ENCODE results near the gene PNCK.

DNA sequence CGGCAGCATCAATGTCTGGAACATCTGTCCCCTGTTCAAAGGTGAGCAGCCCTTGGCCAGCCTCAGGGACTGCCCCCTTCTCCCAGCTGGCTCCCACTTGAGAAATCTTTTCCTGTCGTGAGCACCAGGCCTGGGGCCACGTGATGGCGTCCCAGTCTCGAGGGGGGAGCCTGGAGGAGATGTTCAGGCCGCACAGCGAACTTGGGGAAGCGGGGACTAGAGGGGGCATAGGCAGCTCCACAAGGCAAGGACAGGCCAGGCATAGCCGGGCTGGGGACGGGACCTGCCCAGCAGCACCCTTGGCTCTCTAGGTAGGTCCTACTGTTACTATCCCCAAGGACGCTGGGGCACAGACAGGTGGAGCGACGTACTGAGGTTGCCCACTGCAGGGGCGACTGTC lies 16.9 kb upstream of the PNCK start:
- TF ChIP-seq, protein P1, sequence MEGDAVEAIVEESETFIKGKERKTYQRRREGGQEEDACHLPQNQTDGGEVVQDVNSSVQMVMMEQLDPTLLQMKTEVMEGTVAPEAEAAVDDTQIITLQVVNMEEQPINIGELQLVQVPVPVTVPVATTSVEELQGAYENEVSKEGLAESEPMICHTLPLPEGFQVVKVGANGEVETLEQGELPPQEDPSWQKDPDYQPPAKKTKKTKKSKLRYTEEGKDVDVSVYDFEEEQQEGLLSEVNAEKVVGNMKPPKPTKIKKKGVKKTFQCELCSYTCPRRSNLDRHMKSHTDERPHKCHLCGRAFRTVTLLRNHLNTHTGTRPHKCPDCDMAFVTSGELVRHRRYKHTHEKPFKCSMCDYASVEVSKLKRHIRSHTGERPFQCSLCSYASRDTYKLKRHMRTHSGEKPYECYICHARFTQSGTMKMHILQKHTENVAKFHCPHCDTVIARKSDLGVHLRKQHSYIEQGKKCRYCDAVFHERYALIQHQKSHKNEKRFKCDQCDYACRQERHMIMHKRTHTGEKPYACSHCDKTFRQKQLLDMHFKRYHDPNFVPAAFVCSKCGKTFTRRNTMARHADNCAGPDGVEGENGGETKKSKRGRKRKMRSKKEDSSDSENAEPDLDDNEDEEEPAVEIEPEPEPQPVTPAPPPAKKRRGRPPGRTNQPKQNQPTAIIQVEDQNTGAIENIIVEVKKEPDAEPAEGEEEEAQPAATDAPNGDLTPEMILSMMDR (IDR thresholded peaks at IDR 0.05 in 2 of 3, conservative IDR thresholded peaks at IDR 0.05 in 1 of 3; ENCODE audit: control insufficient read depth in 2 of 3, extremely low read depth in 1 of 3, insufficient read depth in 1 of 3, low read depth in 3 of 3, low read length in 3 of 3), result no peak
- TF ChIP-seq GABPA (IDR thresholded peaks at IDR 0.05; ENCODE audit: low read depth), result no peak
- TF ChIP-seq BMI1 (IDR thresholded peaks at IDR 0.05; ENCODE audit: borderline replicate concordance), result no peak
- TF ChIP-seq, protein P2, sequence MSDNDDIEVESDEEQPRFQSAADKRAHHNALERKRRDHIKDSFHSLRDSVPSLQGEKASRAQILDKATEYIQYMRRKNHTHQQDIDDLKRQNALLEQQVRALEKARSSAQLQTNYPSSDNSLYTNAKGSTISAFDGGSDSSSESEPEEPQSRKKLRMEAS (IDR thresholded peaks at IDR 0.05; ENCODE audit: low read depth, low read length), result no peak
- TF ChIP-seq TCF7 (IDR thresholded peaks at IDR 0.05; ENCODE audit: borderline replicate concordance), result no peak
- no peak for TF ChIP-seq ZNF24 (IDR thresholded peaks at IDR 0.05)
- no peak for TF ChIP-seq ZNF274 (IDR thresholded peaks at IDR 0.05; ENCODE audit: insufficient read depth, insufficient read length)
- TF ChIP-seq POLR2AphosphoS5 (IDR thresholded peaks at IDR 0.05; ENCODE audit: low read length), result no peak
- no peak for TF ChIP-seq CREB1 (IDR thresholded peaks at IDR 0.05; ENCODE audit: low read depth)
- no peak for TF ChIP-seq RAD51 (IDR thresholded peaks at IDR 0.05)
